CD4-positive, alpha-beta T cell treated with Interleukin-1 beta for 1 hour (primary cell): Measurements from ENCODE around the gene LSR.

Source experiments
- DNase-seq, 2 donors: peaks; one replicate each; pipeline ENCODE4 v3.0.0-alpha.2; 2020 to 2022

The LSR gene

DNA sequence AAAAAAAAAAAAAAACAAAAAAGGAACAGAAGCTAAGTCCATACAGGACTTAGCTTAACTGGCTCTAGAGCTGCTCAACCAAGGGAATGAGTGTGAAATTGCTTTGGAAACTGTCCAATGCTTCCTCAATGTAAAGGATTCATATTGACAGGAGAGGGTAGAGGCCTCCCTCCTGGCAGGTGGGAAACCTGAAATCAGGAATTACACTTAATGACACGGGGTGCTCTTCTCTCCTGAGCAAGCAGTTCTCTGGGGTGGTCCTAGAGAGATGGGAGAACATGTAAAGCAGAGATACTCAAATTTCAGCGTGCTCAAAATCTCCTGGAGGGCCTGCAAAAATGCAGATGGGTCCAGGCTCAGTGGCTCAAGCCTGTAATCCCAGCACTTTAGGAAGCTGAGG lies 39.5 kb downstream of the LSR start:
- DNase-seq, result no peak

- DNase-seq, result no peak
Observed at GRCh38 chr19:35288906-35289305, 40.1 kb downstream of the LSR start.

DNA sequence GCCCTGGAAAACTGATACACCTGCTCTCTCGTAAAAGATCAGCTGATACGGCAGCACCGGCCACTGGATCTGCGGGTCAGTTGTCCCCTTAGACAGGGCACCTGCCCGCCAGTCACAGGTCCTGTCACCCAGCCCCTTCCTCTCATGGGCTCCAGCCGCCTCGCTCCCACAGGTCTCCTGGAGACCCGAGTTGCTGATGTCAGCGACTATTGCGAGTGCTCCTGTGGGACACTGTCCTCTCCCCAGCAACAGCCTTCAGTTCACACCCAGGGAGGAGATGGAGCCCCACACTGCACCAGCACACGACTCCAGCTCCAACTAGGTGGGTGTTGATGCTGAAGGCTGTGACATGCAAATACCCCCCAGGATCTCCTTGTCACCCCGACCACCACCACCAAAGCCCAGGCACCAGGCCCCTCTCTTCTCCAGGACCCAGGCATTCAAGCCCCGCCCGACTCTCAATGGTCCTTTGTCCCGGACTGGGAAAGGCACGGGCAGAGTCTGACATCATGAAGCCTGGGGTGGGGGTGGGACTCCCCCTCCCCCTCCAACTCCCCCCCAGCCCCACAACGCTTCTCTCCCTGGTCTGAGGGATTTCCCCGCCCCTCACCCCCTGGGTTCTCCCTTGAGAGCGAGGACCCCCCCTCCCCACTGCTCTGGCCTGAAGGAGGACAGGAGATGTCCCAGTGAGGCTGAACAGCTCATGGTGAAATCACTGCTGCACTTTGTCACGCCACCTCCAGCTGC lies 41.8 kb downstream of the LSR start:
- no peak for DNase-seq

GRCh38 chr19:35291259-35291658 lies 42.5 kb downstream of the LSR start:
- no peak for DNase-seq

GRCh38 chr19:35291916-35292315 lies 43.1 kb downstream of the LSR start, which contains the start of gene MAG:
MAG (plus strand) TSS chr19:35292161; CDS start chr19:35295409, 3,248 bp downstream.
- DNase-seq, result no peak

DNA sequence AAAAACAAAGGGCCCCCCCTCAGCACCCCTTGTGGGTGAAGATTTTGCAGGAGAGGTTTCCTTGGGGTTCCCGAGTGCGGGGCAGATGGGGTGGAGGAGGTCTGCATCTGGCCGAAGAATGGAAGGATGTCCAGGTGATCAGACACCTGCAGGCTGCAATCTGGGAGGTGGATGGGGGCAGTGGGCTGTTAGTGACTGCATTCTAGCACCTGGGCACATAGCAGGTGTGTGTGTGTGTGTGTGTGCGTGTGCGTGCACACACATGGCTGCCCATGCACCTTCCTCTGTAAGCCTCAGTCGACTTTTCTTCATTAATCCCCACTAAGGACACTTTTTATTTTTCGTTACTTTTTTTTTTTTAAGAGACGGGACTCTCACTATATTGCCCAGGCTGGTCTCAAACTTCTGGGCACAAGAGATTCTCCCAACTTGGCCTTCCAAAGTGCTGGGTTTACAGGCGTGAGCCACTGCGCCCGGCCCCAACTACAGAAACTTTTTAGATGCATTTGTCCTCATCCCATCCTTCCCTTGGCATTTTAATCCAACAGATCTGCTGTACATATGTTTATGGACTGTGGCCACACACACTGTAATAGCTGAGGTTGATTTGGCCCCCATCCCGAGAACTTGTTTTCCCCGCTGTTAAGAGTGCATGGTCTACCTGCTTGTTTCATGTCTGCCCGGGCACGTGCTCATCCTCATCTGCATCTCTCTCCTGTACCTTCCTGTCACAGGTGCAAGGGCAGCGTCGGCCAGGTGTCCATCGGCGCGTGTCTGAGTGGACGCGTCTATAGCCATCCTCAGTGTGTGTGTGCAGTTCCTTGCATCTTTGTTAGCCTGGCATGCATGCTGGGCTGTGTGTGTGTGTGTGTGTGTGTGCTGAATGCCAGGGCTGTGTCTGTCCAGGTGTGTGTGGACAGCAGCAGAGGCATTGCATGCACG lies 43.9 kb downstream of the LSR start:
- DNase-seq, result no peak

DNA sequence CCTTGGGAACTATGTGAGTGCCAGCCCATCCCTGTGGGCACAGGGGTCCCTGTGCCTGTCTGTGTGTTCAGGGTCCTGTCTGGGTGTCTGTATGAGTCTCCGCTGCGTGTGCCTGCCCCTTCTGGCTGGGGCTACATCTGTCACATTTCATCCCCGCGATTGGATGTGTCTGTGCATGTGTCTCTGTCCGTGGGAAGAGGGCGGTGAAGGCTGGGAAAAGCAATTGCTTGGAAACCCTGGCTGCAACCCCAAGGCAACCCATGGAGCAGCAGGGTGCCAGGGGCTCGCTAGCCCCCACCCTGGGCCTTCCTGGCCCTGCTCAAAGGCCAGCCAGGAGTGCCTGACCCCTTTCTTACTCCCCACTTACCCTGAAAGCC lies 44.5 kb downstream of the LSR start:
- no peak for DNase-seq

DNA sequence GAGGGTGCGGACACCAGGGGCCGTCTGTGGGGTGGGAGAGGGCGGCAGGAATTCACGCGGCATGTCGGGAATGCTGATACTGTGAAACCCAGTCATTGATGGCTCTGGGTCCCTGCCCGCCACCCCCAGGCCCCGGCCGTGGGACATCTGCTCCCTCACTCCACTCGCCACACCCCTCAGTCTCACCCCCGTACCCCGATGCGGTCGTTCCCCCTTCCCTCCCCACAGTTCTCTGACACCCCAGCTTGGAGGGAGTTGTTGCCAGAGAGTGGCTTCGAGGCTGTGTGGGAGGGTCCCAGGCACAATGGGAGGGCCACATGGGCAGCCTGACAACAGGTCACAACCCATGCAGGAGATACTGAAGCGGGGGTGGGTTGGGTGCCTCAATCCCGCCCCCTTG lies 45.0 kb downstream of the LSR start:
- no peak for DNase-seq

DNA sequence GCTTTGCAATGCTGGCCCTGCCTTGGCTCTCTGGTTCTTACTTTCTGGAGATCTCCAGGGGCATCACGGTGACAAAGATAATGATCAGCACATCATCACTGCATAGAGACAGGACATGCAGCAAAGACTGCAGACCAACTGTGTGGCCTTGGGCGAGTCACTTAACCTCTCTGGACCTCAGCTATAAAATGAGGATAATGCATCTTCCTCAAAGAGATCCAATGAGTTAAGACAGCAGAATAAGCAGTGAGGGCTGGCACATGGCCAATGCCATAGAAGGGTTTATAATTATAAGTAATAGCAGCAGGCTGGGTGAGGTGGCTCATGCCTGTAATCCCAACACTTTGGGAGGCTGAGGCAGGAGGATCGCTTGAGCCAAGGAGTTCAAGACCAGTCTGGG lies 45.5 kb downstream of the LSR start:
- no peak for DNase-seq

- DNase-seq, result no peak
Observed at GRCh38 chr19:35294859-35295791, 46.3 kb downstream of the LSR start.

GRCh38 chr19:35295792-35296462 lies 47.1 kb downstream of the LSR start:
- DNase-seq, result peak; percentile 23 to 45

- no peak for DNase-seq
Observed at GRCh38 chr19:35296644-35297514, 48.1 kb downstream of the LSR start.

- no peak for DNase-seq
Observed at GRCh38 chr19:35297515-35297848, 48.7 kb downstream of the LSR start.

DNA sequence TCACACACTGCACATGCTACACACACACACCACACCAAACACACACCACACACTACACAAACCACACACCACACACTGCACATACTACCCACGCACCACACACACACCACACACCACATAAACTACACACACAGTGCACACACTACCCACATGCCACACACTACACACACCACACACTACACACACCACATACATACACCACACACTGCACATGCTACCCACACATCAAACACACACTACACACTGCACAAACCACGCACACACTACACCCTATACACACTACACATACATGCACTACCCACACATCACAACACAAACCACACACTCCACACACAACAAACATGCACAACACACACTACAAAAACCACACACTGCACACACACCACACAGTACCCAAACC lies 49.1 kb downstream of the LSR start:
- DNase-seq, result no peak

DNA sequence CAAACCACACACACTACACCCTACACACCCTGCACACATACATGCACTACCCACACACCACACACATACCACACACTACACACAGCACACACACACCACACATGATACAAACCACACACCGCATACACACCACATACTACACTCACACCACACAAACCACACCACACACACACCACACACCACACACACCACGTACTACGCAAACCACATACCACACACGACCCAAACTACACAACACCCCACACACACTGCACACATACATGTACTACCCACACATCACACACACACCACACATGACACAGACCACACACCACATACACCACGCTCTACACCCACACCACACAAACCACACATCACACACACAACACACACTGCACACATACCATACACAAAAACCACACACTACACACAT lies 49.8 kb downstream of the LSR start:
- no peak for DNase-seq

- DNase-seq, result no peak
Observed at GRCh38 chr19:35299523-35300338, 50.9 kb downstream of the LSR start.

DNA sequence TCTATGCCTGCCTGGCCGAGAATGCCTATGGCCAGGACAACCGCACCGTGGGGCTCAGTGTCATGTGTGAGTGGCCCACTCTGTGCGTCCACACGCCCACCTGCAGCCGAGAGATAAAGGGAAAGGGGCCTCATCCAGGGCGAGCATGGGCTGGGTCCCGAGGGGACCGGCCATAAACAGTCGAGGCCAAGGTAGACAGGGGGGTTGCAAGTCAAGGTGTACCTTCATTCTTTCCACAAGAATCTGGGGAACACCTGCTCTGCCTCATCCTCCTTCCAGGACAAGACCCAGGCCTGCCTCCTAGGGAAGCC lies 51.5 kb downstream of the LSR start:
- DNase-seq, result no peak

GRCh38 chr19:35301961-35302360 lies 53.2 kb downstream of the LSR start:
- DNase-seq, result no peak

DNA sequence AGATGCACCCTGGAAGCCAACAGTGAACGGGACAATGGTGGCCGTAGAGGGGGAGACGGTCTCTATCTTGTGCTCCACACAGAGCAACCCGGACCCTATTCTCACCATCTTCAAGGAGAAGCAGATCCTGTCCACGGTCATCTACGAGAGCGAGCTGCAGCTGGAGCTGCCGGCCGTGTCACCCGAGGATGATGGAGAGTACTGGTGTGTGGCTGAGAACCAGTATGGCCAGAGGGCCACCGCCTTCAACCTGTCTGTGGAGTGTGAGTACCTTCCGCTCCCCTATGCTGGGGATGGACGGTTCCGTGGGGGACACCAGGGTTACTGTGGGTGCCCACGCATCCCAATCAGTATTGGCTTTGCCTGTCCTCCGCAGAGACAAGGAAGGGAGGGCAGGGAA lies 53.6 kb downstream of the LSR start:
- DNase-seq, result no peak

DNA sequence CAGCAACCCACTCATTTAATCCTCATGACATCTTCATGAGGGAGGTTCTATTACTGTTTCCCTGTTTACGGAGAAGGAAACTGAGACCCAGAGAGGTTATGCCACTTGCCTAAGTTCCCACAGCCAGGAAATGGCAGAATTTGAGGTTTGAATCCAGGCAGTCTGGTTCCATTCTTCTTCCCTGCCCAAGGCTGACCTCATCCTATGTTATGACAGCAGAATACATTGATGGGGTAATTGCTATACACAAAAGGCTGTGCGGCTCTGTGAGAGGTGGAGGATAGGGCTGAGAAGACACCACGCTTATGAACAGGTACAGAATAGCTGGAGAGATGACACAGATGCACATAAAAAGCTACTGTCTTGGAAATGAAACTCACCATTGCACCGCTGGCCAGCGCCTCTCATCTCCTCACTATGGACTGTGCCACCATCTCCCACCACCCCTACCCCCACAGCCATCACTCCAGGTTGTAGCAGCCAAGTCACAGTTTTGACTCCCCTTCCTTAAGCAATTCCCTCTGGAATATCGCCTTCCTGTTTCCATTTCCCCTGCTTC lies 54.6 kb downstream of the LSR start:
- DNase-seq, result no peak
